Glomerular endothelial cell (primary cell): ENCODE data around the gene UBE2G2. TPM values are rescaled to one million over a fixed set of nuclear protein-coding genes. Genes with fewer than 3 reads are reported as not detected.

Experiments used
- DNase-seq: peaks from one replicate; pipeline ENCODE4 v3.0.0-alpha.2; 2011; ENCODE audit warnings: low read depth, low spot score; ENCODE audit errors: extremely low read depth
- total RNA-seq: library from RNA; depleted of rRNA; stranded (reverse); fragments of >200 nt; gene quantifications from 2 replicates; pipeline ENCODE4 v1.2.3, GENCODE V29; 2015

UBE2G2 gene
- total RNA-seq, 1 donor from 2014 or later, result 74.9 TPM

- DNase-seq, result no peak
Observed at GRCh38 chr21:44766818-44767354, 34.7 kb downstream of the UBE2G2 start.

- DNase-seq, result no peak
Observed at GRCh38 chr21:44766014-44766817, 35.4 kb downstream of the UBE2G2 start.

GRCh38 chr21:44765231-44766013 lies 36.2 kb downstream of the UBE2G2 start:
- no peak for DNase-seq

GRCh38 chr21:44764319-44765230 lies 37.0 kb downstream of the UBE2G2 start:
- no peak for DNase-seq

GRCh38 chr21:44763451-44764318 lies 37.9 kb downstream of the UBE2G2 start:
- DNase-seq, result no peak

GRCh38 chr21:44763050-44763378 lies 38.6 kb downstream of the UBE2G2 start:
- no peak for DNase-seq

GRCh38 chr21:44762221-44763049 lies 39.2 kb downstream of the UBE2G2 start:
- DNase-seq, result no peak

- DNase-seq, result no peak
Observed at GRCh38 chr21:44761747-44762208, 39.8 kb downstream of the UBE2G2 start.

GRCh38 chr21:44761011-44761729 lies 40.5 kb downstream of the UBE2G2 start:
- no peak for DNase-seq

- no peak for DNase-seq
Observed at GRCh38 chr21:44760376-44760775, 41.2 kb downstream of the UBE2G2 start.

GRCh38 chr21:44759628-44760285 lies 41.9 kb downstream of the UBE2G2 start:
- DNase-seq, result no peak

GRCh38 chr21:44758781-44759627 lies 42.6 kb downstream of the UBE2G2 start:
- no peak for DNase-seq

- DNase-seq, result no peak
Observed at GRCh38 chr21:44758141-44758561, 43.5 kb downstream of the UBE2G2 start.

GRCh38 chr21:44757731-44758130 lies 43.9 kb downstream of the UBE2G2 start:
- DNase-seq, result no peak

- no peak for DNase-seq
Observed at GRCh38 chr21:44756423-44757185, 45.0 kb downstream of the UBE2G2 start.

GRCh38 chr21:44755227-44755626 lies 46.4 kb downstream of the UBE2G2 start:
- DNase-seq, result peak; percentile 45
